22Rv1 (cell line): Measurements from ENCODE around the gene KCNMB4.

Experiments used
- CTCF ChIP-seq: fragments of 450-650 bp; IDR thresholded peaks from 2 replicates; pipeline ENCODE4 v1.5.1; 2017; ENCODE audit warnings: mild to moderate bottlenecking
- ZFX ChIP-seq: fragments of 450-650 bp; IDR thresholded peaks from 2 replicates; pipeline ENCODE4 v1.6.1; 2017; ENCODE audit warnings: antibody characterized with exemption, borderline replicate concordance

GRCh38 chr12:70365398-70365647 is 767 bp upstream of the KCNMB4 start:
- no peak for TF ChIP-seq CTCF
- TF ChIP-seq ZFX: no peak
